ENCODE measurements around the gene KLRF1. TPM values are rescaled to one million over a fixed set of nuclear protein-coding genes. Genes with fewer than 3 reads are reported as not detected.
"Not testable (repeated sequence)": the region's sequence is repeated elsewhere in the genome, so short reads cannot be mapped to it uniquely, and the experiment has no call there.

KLRF1 gene
- total RNA-seq, 2 donors from 2014 or later: 0.54 to 0.92 TPM

DNA sequence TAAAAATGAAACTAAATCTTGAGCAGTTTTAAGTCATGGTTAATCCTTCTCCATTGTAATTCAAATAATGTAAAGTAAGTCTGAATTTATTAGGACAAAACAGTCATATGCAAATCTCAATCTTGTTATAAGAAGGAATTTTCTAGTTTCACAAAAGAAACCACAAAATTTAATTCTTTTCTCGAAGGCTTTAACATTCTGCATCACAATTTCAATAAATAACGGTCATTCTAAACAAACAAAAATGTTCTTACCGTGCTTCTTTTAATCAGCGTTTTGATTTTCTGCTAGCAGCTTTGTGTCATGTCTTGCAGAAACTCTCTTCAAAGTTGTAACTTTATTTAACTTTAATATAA is 41.6 kb downstream of the KLRF1 start:
- DNase-seq (ENCODE audit: low spot score) (no peak), ATAC-seq (ENCODE audit: insufficient number of reproducible peaks, low FRiP score, low read depth) (no peak)
- Histone ChIP-seq H3K36me3 (no peaks in the 10 kb centered on the region), H3K4me1 (ENCODE audit: control insufficient read depth in 1 of 2, low read depth in 2 of 2) (peaks cover 0 to 5% of the 10 kb centered on the region in 2 donors), H3K27ac (peak overlapping the region in 1 of 2 donors; percentile 53), H3K27me3 (replicated peaks; ENCODE audit: insufficient read depth) (no peaks in the 10 kb centered on the region), H3K4me3 (peak overlapping the region; percentile 62), H3K9me3 (peaks cover 4% of the 10 kb centered on the region)
- TF ChIP-seq, protein P1, sequence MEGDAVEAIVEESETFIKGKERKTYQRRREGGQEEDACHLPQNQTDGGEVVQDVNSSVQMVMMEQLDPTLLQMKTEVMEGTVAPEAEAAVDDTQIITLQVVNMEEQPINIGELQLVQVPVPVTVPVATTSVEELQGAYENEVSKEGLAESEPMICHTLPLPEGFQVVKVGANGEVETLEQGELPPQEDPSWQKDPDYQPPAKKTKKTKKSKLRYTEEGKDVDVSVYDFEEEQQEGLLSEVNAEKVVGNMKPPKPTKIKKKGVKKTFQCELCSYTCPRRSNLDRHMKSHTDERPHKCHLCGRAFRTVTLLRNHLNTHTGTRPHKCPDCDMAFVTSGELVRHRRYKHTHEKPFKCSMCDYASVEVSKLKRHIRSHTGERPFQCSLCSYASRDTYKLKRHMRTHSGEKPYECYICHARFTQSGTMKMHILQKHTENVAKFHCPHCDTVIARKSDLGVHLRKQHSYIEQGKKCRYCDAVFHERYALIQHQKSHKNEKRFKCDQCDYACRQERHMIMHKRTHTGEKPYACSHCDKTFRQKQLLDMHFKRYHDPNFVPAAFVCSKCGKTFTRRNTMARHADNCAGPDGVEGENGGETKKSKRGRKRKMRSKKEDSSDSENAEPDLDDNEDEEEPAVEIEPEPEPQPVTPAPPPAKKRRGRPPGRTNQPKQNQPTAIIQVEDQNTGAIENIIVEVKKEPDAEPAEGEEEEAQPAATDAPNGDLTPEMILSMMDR (IDR thresholded peaks at IDR 0.05): no peak

GRCh38 chr12:9869307-9870161 is 42.3 kb downstream of the KLRF1 start, which contains the start of gene CLEC2B:
CLEC2B (minus strand) TSS chr12:9869354.
- DNase-seq (ENCODE audit: low spot score) (no peak), ATAC-seq (ENCODE audit: insufficient number of reproducible peaks, low FRiP score, low read depth) (no peak)
- Histone ChIP-seq H3K9me3 (no peaks in the 10 kb centered on the region), H3K27ac (peak within 1 kb of the TSS in 1 of 2 donors; percentile 53), H3K4me1 (ENCODE audit: control insufficient read depth in 1 of 2, low read depth in 2 of 2) (peaks cover 0 to 5% of the 10 kb centered on the region in 2 donors), H3K4me3 (peak within 1 kb of the TSS; percentile 62), H3K27me3 (replicated peaks; ENCODE audit: insufficient read depth) (no peaks in the 10 kb centered on the region), H3K36me3 (no peaks in the 10 kb centered on the region)
- TF ChIP-seq, protein P1 (IDR thresholded peaks at IDR 0.05): no peak

- no peak for DNase-seq (ENCODE audit: low spot score)
- peaks cover 0 to 5% of the 10 kb centered on the region in 2 donors for H3K4me1 ChIP-seq (ENCODE audit: control insufficient read depth in 1 of 2, low read depth in 2 of 2)
- peak overlapping the region in 1 of 2 donors; percentile 53 for H3K27ac ChIP-seq
- H3K27me3 ChIP-seq (replicated peaks; ENCODE audit: insufficient read depth): no peaks in the 10 kb centered on the region
- TF ChIP-seq, protein P1 (IDR thresholded peaks at IDR 0.05): no peak
- ATAC-seq (ENCODE audit: insufficient number of reproducible peaks, low FRiP score, low read depth): no peak
- H3K4me3 ChIP-seq: peak overlapping the region; percentile 62
- H3K9me3 ChIP-seq: no peaks in the 10 kb centered on the region
- H3K36me3 ChIP-seq: no peaks in the 10 kb centered on the region
These were observed 43.1 kb downstream of the KLRF1 start for GRCh38 chr12:9870286-9870866.

GRCh38 chr12:9872162-9872561 is 44.9 kb downstream of the KLRF1 start:
- no peak for DNase-seq (ENCODE audit: low spot score)
- TF ChIP-seq, protein P1 (IDR thresholded peaks at IDR 0.05): no peak
- Histone ChIP-seq H3K9me3 (no peaks in the 10 kb centered on the region), H3K27me3 (replicated peaks; ENCODE audit: insufficient read depth) (no peaks in the 10 kb centered on the region), H3K4me3 (no peak overlapping the region), H3K4me1 (ENCODE audit: control insufficient read depth in 1 of 2, low read depth in 2 of 2) (peaks cover 0 to 5% of the 10 kb centered on the region in 2 donors), H3K27ac (no peak overlapping the region), H3K36me3 (no peaks in the 10 kb centered on the region)
- ATAC-seq (ENCODE audit: insufficient number of reproducible peaks, low FRiP score, low read depth): no peak

DNA sequence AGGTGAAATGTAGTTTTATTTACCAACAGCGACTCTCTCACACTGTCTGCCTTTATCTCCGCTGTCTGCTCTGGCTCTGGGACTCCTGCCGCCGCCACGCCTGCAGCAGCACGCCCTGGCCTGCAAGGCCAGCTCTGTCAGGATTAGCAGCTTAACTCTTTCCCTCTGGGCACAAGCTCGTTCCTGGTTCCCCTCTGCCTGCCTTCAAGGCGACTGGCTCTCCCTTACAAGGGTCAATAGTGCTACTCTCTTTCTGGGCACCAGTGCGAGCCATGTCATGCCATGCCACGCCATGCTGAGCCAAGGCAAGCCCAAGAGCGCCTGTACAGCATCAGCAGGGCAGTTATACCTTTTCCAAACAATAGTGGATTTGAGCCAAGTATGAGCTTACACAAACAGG is 45.5 kb downstream of the KLRF1 start:
- no peaks in the 10 kb centered on the region for H3K9me3 ChIP-seq
- peaks cover 0 to 5% of the 10 kb centered on the region in 2 donors for H3K4me1 ChIP-seq (ENCODE audit: control insufficient read depth in 1 of 2, low read depth in 2 of 2)
- no peaks in the 10 kb centered on the region for H3K27me3 ChIP-seq (replicated peaks; ENCODE audit: insufficient read depth)
- ATAC-seq (ENCODE audit: insufficient number of reproducible peaks, low FRiP score, low read depth) (no peak), DNase-seq (ENCODE audit: low spot score) (no peak)
- no peaks in the 10 kb centered on the region for H3K36me3 ChIP-seq
- no peak overlapping the region for H3K27ac ChIP-seq
- H3K4me3 ChIP-seq: no peak overlapping the region
- TF ChIP-seq, protein P1 (IDR thresholded peaks at IDR 0.05): no peak

- not testable (repeated sequence) for ATAC-seq (ENCODE audit: insufficient number of reproducible peaks, low FRiP score, low read depth); H3K27me3 ChIP-seq (replicated peaks; ENCODE audit: insufficient read depth); H3K4me1 ChIP-seq (ENCODE audit: control insufficient read depth in 1 of 2, low read depth in 2 of 2); DNase-seq (ENCODE audit: low spot score); H3K36me3 ChIP-seq; H3K9me3 ChIP-seq; H3K4me3 ChIP-seq; H3K27ac ChIP-seq
These were observed 48.8 kb downstream of the KLRF1 start for GRCh38 chr12:9876120-9876519.

Measured in thoracic aorta (tissue), 2 donors.